GM12872 (cell line): ENCODE data around the gene PNMA8B.

Experiments
- TF ChIP-seq, protein P1 (sequence below): IDR thresholded peaks from 3 replicates; pipeline ENCODE4 v1.5.1; 2011; ENCODE audit warnings: low read depth, mild to moderate bottlenecking, low read length, moderate library complexity; ENCODE audit not compliant: insufficient read depth

PNMA8B gene

GRCh38 chr19:46494146-46494940 lies 1.3 kb downstream of the PNMA8B start:
- TF ChIP-seq, protein P1, sequence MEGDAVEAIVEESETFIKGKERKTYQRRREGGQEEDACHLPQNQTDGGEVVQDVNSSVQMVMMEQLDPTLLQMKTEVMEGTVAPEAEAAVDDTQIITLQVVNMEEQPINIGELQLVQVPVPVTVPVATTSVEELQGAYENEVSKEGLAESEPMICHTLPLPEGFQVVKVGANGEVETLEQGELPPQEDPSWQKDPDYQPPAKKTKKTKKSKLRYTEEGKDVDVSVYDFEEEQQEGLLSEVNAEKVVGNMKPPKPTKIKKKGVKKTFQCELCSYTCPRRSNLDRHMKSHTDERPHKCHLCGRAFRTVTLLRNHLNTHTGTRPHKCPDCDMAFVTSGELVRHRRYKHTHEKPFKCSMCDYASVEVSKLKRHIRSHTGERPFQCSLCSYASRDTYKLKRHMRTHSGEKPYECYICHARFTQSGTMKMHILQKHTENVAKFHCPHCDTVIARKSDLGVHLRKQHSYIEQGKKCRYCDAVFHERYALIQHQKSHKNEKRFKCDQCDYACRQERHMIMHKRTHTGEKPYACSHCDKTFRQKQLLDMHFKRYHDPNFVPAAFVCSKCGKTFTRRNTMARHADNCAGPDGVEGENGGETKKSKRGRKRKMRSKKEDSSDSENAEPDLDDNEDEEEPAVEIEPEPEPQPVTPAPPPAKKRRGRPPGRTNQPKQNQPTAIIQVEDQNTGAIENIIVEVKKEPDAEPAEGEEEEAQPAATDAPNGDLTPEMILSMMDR: no peak

DNA sequence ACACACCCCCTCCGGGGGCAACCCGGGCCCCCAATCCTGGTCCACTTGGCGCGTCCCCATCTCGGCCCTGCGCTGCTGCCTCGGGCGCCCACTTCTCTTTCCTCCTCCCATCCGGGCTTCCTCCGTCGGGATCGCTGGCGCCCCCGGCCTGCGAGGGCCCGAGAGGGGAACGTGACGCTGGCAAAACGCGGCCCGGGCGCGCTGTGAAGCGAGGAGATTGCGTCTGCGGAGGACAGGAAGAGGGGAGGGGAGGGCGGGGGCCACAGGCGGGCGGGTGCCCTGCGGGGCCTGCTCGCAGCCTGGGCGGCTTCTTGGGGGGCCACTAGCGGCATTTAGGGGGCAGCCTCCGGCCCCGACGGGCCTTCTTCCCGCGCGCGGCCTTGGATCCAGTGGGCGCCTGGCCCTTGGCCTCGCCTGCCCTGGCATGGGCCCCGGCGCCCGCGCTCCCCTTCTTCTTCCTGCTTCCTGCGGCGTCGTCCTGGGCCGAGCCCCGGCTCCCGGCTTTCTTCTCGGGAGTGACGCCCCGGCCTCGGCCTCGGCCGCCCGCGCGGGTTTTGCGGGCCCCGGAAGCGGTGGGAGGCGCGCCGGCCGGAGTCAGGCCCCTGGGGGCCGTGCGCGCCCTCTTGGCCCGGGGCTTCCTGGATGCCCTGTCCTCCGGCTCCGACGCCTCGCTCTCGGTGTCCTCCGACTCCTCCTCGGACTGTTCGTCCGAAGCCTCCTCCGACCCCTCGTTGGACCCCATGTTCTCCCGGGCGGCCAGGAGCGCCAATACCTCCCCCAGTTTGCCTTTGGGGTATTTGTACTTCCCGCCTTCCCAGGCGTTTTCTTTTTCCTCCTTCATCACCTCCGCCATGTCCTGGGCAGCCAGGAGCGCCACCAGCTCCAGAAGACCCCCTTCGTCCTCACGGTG lies 2.2 kb downstream of the PNMA8B start:
- TF ChIP-seq, protein P1: no peak

DNA sequence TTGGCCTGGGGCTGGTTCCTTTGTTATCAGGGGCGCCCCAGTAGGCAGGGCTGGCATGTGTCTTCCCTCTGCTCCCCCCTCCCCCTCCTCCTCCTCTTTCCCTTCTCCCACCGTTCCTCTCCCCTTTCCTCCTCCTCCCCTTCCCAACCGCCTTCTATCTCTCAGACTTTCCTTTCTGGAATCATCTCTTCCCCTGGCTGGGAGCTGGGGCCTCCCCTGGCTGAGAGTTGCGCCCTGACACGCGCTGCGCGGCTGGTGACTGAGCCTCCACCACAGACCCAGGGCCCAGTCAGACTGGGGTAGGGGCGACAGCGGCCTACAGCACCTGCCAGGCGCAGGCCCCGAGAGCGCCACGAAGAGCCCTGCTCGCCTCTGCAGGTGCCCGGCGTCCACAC lies 2.8 kb downstream of the PNMA8B start:
- TF ChIP-seq, protein P1: no peak

DNA sequence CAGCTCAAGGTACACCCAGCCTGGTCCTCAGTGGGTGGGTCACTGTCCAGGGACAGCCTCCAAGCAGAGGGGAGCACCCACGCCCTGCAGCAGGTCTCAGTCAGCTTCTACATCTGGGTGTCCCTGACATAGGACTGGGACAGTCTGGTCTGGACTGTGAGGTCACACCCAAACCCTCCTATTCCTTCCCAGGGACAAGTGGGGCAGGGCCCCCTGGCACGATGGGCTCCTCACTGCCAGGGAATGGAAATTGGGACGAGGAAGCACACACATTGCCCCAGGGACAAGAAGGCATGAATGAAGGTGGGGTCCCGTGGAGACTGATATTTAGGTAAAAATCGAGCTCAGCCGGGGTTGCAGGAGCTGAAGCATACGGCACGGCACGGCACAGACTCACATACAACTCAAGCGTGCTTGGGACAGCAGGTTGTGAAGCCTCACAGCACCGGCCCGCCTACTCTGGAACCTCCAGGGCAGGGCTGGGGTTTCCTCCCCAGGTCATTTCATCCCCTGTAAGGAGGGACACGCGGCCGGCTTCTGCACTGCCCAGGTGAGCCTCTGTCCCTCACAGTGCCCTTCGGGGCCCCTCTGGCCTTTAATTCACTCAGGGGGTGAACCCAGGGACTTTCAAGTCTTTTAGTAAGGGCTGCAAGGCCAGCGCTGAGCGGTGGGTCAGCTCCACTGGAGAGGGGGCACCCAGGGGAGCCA lies 3.5 kb downstream of the PNMA8B start:
- TF ChIP-seq, protein P1: no peak

- TF ChIP-seq, protein P1: no peak
Observed at GRCh38 chr19:46490774-46491173, 4.9 kb downstream of the PNMA8B start.

GRCh38 chr19:46489445-46490272 lies 6.0 kb downstream of the PNMA8B start:
- TF ChIP-seq, protein P1: peak; percentile 22; the same call in 1 of the 3 replicates
